HEK293 (cell line): Measurements from ENCODE around the gene PIGL.

Source experiments
- CTCF ChIA-PET: fragments of 350-600 bp; formaldehyde crosslinking; extraction: SDS; loops from one replicate; lab custom pipeline; 2021; ENCODE audit warnings: antibody characterized with exemption; lab: Yijun Ruan, JAX
- POLR2A ChIA-PET: fragments of 300-600 bp; formaldehyde crosslinking; extraction: SDS; loops from one replicate; lab custom pipeline; 2020; ENCODE audit warnings: antibody characterized with exemption, inconsistent platforms; lab: Yijun Ruan, JAX
- H3K27ac ChIP-seq: fragments of 200-500 bp; sonication (Bioruptor generic); 2 replicates; pipeline ENCODE4 v1.5.1; 2014; ENCODE audit warnings: low read depth, low read length, control low read depth, inconsistent platforms; ENCODE audit errors: extremely low read depth
- H3K36me3 ChIP-seq, 2 experiments: fragments of 200-500 bp in 1 of 2; sonication (Bioruptor generic) in 1 of 2; 1 replicate in 1 of 2; 2 replicates in 1 of 2; pipeline ENCODE4 v1.5.1; 2014 to 2017; ENCODE audit warnings: inconsistent platforms in 2 of 2, low read length in 2 of 2; ENCODE audit not compliant: control insufficient read depth in 2 of 2, insufficient read depth in 1 of 2
- H3K4me1 ChIP-seq: fragments of 200-500 bp; sonication (Bioruptor generic); 2 replicates; pipeline ENCODE4 v1.5.1; 2014; ENCODE audit warnings: mild to moderate bottlenecking, low read length, inconsistent platforms; ENCODE audit not compliant: control insufficient read depth, insufficient read depth
- H3K4me3 ChIP-seq: 2 replicates; pipeline ENCODE4 v1.5.1; 2011; ENCODE audit warnings: low read depth, mild to moderate bottlenecking, control low read depth, low read length, moderate library complexity
- H3K9me3 ChIP-seq: fragments of 200-500 bp; sonication (Bioruptor generic); 2 replicates; pipeline ENCODE4 v1.5.1; 2014; ENCODE audit warnings: low read depth, low read length, inconsistent platforms; ENCODE audit not compliant: control insufficient read depth, insufficient read depth
- IKZF3 ChIP-seq: fragments of 450-650 bp; IDR thresholded peaks from 2 replicates; pipeline ENCODE4 v1.5.0; 2018; ENCODE audit warnings: missing biosample characterization, mild to moderate bottlenecking, missing genetic modification characterization, moderate library complexity
- INSM2 ChIP-seq: fragments of 450-650 bp; formaldehyde crosslinking; IDR thresholded peaks from 2 replicates; pipeline ENCODE4 v1.5.1; 2016; ENCODE audit warnings: missing biosample characterization, missing genetic modification characterization
- KLF10 ChIP-seq: fragments of 450-650 bp; IDR thresholded peaks from 2 replicates; pipeline ENCODE4 v1.5.1; 2018; ENCODE audit warnings: missing biosample characterization, mild to moderate bottlenecking, missing genetic modification characterization
- OSR2 ChIP-seq: fragments of 450-650 bp; formaldehyde crosslinking; IDR thresholded peaks from 2 replicates; pipeline ENCODE4 v1.5.1; 2016; ENCODE audit warnings: missing biosample characterization, missing genetic modification characterization
- PRDM1 ChIP-seq: fragments of 450-650 bp; formaldehyde crosslinking; IDR thresholded peaks from 2 replicates; pipeline ENCODE4; 2016; ENCODE audit warnings: missing biosample characterization, missing genetic modification characterization
- SP2 ChIP-seq: fragments of 450-650 bp; formaldehyde crosslinking; IDR thresholded peaks from 2 replicates; pipeline ENCODE4 v1.5.1; 2016; ENCODE audit warnings: missing biosample characterization, missing genetic modification characterization
- ZBTB10 ChIP-seq: fragments of 450-650 bp; formaldehyde crosslinking; IDR thresholded peaks from 2 replicates; pipeline ENCODE4 v1.5.1; 2016; ENCODE audit warnings: missing biosample characterization, missing genetic modification characterization
- ZEB2 ChIP-seq: fragments of 450-650 bp; formaldehyde crosslinking; IDR thresholded peaks from 2 replicates; pipeline ENCODE4 v1.5.1; 2016; ENCODE audit warnings: missing biosample characterization, missing genetic modification characterization
- ZNF132 ChIP-seq: fragments of 450-650 bp; formaldehyde crosslinking; IDR thresholded peaks from 2 replicates; pipeline ENCODE4 v1.5.1; 2017; ENCODE audit warnings: missing biosample characterization, missing genetic modification characterization, borderline replicate concordance
- ZNF302 ChIP-seq: fragments of 450-650 bp; formaldehyde crosslinking; IDR thresholded peaks from 2 replicates; pipeline ENCODE4 v1.5.1; 2016; ENCODE audit warnings: missing biosample characterization, missing genetic modification characterization, low read depth
- ZNF311 ChIP-seq: fragments of 450-650 bp; formaldehyde crosslinking; IDR thresholded peaks from 2 replicates; pipeline ENCODE4 v1.5.1; 2017; ENCODE audit warnings: missing biosample characterization, missing genetic modification characterization, borderline replicate concordance
- ZNF426 ChIP-seq: fragments of 450-650 bp; formaldehyde crosslinking; IDR thresholded peaks from 2 replicates; pipeline ENCODE4 v1.5.1; 2017; ENCODE audit warnings: missing biosample characterization, missing genetic modification characterization, mild to moderate bottlenecking, inconsistent platforms, moderate library complexity
- ZNF473 ChIP-seq: fragments of 450-650 bp; formaldehyde crosslinking; IDR thresholded peaks from 2 replicates; pipeline ENCODE4 v1.5.1; 2017; ENCODE audit warnings: missing biosample characterization, missing genetic modification characterization
- ZNF677 ChIP-seq: fragments of 450-650 bp; IDR thresholded peaks from 2 replicates; pipeline ENCODE4 v1.5.0; 2018; ENCODE audit warnings: missing biosample characterization, mild to moderate bottlenecking, missing genetic modification characterization, moderate library complexity
- ZNF701 ChIP-seq: fragments of 450-650 bp; formaldehyde crosslinking; IDR thresholded peaks from 2 replicates; pipeline ENCODE4 v1.5.1; 2016; ENCODE audit warnings: missing biosample characterization, missing genetic modification characterization
- TF ChIP-seq, protein P1 (sequence below): fragments of 450-650 bp; formaldehyde crosslinking; IDR thresholded peaks from 2 replicates; pipeline ENCODE4 v1.5.1; 2016; ENCODE audit warnings: missing biosample characterization, missing genetic modification characterization
- TF ChIP-seq, protein P2 (sequence below): fragments of 450-650 bp; formaldehyde crosslinking; IDR thresholded peaks from 2 replicates; pipeline ENCODE4 v1.5.1; 2017; ENCODE audit warnings: missing biosample characterization, missing genetic modification characterization
- TF ChIP-seq, protein P3 (sequence below): fragments of 450-650 bp; formaldehyde crosslinking; IDR thresholded peaks from 2 replicates; pipeline ENCODE4 v1.5.0; 2017; ENCODE audit warnings: missing biosample characterization, missing genetic modification characterization, borderline replicate concordance

PIGL gene

DNA sequence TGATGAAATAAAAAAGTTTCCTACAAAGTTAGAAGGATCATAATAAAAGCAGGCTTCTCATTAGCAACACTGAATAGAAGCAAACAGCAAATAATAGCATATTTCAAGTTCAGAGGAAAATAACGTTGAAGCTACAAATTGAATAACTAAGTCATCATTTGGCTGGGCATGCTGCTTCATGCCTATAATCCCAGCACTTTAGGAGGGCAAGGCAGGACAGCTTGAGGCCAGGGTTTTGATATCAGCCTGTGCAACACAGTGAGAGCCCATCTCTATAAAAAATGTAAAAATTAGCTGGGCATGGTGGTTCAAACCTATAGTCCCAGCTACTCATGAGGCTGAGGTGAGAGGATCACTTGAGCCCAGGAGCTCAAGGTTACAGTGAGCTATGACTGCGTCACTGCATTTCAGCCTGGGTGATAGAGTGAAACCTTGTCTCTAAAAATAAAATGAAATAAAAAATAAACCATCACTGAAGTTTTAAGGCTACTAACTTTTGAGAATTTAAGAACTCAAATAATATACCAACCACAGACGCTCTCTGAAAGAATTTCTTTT, 27.1 kb upstream of the PIGL start (continued):
- TF ChIP-seq ZBTB10: no peak
- no peak for TF ChIP-seq ZNF701 (tag by site-specific recombination)
- TF ChIP-seq PRDM1: no peak
- no peak for TF ChIP-seq ZNF426
- TF ChIP-seq, all 188 proteins: peak for 0

DNA sequence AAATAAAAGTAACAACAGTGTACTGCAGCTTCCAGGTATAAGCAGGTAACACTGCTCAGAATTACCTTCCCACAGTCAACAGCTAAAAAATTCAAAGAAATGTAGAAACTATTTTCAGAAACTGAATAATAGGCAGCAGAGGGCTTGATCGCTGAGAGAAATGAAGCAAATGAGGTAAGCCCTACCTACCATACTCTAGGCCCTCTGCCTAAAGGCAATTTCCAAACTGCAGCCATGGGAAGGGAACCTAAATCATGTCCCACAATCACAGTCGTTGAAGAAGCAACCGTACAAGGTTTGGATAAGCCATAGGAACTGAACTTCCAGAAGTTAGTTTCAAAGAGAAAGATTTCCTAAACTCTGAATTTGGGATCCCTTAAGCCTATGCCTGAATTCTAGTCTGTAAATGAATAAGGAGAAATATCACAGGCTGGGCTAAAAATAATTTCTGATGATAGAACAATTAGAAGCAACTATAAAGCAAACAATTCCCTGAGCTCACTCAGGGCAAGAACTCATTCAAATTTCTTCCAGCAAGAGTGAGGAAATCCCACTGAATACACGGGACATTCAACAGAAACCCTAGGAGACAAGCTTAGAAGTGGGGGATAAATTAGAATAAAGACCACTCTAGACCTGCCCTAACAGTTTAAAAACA, 26.2 kb upstream of the PIGL start:
- peaks cover 34 to 54% of the 10 kb centered on the region in 2 experiments for H3K36me3 ChIP-seq
- TF ChIP-seq, protein P1, sequence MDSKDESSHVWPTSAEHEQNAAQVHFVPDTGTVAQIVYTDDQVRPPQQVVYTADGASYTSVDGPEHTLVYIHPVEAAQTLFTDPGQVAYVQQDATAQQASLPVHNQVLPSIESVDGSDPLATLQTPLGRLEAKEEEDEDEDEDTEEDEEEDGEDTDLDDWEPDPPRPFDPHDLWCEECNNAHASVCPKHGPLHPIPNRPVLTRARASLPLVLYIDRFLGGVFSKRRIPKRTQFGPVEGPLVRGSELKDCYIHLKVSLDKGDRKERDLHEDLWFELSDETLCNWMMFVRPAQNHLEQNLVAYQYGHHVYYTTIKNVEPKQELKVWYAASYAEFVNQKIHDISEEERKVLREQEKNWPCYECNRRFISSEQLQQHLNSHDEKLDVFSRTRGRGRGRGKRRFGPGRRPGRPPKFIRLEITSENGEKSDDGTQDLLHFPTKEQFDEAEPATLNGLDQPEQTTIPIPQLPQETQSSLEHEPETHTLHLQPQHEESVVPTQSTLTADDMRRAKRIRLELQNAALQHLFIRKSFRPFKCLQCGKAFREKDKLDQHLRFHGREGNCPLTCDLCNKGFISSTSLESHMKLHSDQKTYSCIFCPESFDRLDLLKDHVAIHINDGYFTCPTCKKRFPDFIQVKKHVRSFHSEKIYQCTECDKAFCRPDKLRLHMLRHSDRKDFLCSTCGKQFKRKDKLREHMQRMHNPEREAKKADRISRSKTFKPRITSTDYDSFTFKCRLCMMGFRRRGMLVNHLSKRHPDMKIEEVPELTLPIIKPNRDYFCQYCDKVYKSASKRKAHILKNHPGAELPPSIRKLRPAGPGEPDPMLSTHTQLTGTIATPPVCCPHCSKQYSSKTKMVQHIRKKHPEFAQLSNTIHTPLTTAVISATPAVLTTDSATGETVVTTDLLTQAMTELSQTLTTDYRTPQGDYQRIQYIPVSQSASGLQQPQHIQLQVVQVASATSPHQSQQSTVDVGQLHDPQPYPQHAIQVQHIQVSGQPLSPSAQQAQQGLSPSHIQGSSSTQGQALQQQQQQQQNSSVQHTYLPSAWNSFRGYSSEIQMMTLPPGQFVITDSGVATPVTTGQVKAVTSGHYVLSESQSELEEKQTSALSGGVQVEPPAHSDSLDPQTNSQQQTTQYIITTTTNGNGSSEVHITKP (tag by site-specific recombination): no peak
- TF ChIP-seq ZEB2 (tag by site-specific recombination): no peak
- TF ChIP-seq KLF10 (tag by site-specific recombination): no peak
- TF ChIP-seq, protein P2, sequence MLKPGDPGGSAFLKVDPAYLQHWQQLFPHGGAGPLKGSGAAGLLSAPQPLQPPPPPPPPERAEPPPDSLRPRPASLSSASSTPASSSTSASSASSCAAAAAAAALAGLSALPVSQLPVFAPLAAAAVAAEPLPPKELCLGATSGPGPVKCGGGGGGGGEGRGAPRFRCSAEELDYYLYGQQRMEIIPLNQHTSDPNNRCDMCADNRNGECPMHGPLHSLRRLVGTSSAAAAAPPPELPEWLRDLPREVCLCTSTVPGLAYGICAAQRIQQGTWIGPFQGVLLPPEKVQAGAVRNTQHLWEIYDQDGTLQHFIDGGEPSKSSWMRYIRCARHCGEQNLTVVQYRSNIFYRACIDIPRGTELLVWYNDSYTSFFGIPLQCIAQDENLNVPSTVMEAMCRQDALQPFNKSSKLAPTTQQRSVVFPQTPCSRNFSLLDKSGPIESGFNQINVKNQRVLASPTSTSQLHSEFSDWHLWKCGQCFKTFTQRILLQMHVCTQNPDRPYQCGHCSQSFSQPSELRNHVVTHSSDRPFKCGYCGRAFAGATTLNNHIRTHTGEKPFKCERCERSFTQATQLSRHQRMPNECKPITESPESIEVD: no peak
- TF ChIP-seq IKZF3 (tag by site-specific recombination): no peak
- no peak for TF ChIP-seq ZNF677
- no peak for TF ChIP-seq ZNF132 (tag by site-specific recombination)
- TF ChIP-seq ZNF426: no peak
- TF ChIP-seq ZNF473 (tag by site-specific recombination): no peak
- TF ChIP-seq, protein P3, sequence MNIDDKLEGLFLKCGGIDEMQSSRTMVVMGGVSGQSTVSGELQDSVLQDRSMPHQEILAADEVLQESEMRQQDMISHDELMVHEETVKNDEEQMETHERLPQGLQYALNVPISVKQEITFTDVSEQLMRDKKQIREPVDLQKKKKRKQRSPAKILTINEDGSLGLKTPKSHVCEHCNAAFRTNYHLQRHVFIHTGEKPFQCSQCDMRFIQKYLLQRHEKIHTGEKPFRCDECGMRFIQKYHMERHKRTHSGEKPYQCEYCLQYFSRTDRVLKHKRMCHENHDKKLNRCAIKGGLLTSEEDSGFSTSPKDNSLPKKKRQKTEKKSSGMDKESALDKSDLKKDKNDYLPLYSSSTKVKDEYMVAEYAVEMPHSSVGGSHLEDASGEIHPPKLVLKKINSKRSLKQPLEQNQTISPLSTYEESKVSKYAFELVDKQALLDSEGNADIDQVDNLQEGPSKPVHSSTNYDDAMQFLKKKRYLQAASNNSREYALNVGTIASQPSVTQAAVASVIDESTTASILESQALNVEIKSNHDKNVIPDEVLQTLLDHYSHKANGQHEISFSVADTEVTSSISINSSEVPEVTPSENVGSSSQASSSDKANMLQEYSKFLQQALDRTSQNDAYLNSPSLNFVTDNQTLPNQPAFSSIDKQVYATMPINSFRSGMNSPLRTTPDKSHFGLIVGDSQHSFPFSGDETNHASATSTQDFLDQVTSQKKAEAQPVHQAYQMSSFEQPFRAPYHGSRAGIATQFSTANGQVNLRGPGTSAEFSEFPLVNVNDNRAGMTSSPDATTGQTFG (tag by site-specific recombination): no peak
- TF ChIP-seq ZNF302: no peak
- TF ChIP-seq ZNF311 (tag by site-specific recombination): no peak
- TF ChIP-seq INSM2 (tag by site-specific recombination): no peak
- no peak for TF ChIP-seq SP2 (tag by site-specific recombination)
- TF ChIP-seq OSR2 (tag by site-specific recombination): no peak
- ChIA-PET CTCF (interaction anchor here (0.6 to 1.3 kb wide), 3 partner anchors 12 to 68 kb away, joined by 3 to 5 read pairs (median 4); no protein-coding TSS in a partner anchor), POLR2A (interaction anchor here (2.0 kb wide), 1 partner anchor 26 kb away, joined by 4 read pairs; the partner anchor contains the start of gene PIGL)
- no peaks in the 10 kb centered on the region for H3K9me3 ChIP-seq
- H3K27ac ChIP-seq: no peak overlapping the region
- H3K4me1 ChIP-seq: no peaks in the 10 kb centered on the region
- no peak overlapping the region for H3K4me3 ChIP-seq
